Measurements from ENCODE around the gene DAAM2. TPM values are rescaled to one million over a fixed set of nuclear protein-coding genes. Genes with fewer than 3 reads are reported as not detected.

The DAAM2 gene
- total RNA-seq, 3 donors from 2014 or later: 16.2 to 59.5 (median 41.3) TPM

DNA sequence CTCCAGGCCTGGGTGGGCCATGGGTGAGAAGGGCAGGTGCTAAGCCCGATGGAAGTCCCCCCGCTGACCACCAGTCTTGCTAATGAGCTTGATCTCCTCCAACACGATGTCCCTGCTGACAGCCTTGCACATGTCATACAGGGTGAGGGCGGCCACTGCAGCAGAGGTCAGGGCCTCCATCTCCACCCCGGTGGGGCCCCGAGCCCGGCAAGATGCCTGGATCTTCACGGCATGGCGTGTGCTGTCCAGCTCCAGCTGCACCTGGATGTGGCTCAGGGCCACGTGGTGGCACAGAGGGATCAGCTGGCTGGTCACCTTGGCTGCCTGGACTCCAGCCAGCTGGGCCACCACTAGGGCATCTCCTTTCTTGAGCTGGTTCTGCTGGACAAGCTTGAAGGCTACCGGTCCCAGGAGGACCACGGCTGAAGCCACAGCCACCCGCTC lies 114.2 kb downstream of the DAAM2 start:
- no peaks in the 10 kb centered on the region for H3K27me3 ChIP-seq
- TF ChIP-seq, protein P1, sequence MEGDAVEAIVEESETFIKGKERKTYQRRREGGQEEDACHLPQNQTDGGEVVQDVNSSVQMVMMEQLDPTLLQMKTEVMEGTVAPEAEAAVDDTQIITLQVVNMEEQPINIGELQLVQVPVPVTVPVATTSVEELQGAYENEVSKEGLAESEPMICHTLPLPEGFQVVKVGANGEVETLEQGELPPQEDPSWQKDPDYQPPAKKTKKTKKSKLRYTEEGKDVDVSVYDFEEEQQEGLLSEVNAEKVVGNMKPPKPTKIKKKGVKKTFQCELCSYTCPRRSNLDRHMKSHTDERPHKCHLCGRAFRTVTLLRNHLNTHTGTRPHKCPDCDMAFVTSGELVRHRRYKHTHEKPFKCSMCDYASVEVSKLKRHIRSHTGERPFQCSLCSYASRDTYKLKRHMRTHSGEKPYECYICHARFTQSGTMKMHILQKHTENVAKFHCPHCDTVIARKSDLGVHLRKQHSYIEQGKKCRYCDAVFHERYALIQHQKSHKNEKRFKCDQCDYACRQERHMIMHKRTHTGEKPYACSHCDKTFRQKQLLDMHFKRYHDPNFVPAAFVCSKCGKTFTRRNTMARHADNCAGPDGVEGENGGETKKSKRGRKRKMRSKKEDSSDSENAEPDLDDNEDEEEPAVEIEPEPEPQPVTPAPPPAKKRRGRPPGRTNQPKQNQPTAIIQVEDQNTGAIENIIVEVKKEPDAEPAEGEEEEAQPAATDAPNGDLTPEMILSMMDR (IDR thresholded peaks at IDR 0.05): no peak
- no peak for TF ChIP-seq POLR2AphosphoS5 (IDR thresholded peaks at IDR 0.05)
- TF ChIP-seq POLR2A (IDR thresholded peaks at IDR 0.05): no peak
- no peak overlapping the region for H3K4me3 ChIP-seq
- DNase-seq (ENCODE audit: low spot score in 2 of 2): no peak
- intact Hi-C loops (cut with DNase I; ENCODE audit: low total_unique reads): no loop called here
- H3K27ac ChIP-seq: peak overlapping the region in 1 of 2 donors; percentile 25
- H3K36me3 ChIP-seq: no peaks in the 10 kb centered on the region
- H3K4me1 ChIP-seq: no peaks in the 10 kb centered on the region
- no peaks in the 10 kb centered on the region for H3K9me3 ChIP-seq

DNA sequence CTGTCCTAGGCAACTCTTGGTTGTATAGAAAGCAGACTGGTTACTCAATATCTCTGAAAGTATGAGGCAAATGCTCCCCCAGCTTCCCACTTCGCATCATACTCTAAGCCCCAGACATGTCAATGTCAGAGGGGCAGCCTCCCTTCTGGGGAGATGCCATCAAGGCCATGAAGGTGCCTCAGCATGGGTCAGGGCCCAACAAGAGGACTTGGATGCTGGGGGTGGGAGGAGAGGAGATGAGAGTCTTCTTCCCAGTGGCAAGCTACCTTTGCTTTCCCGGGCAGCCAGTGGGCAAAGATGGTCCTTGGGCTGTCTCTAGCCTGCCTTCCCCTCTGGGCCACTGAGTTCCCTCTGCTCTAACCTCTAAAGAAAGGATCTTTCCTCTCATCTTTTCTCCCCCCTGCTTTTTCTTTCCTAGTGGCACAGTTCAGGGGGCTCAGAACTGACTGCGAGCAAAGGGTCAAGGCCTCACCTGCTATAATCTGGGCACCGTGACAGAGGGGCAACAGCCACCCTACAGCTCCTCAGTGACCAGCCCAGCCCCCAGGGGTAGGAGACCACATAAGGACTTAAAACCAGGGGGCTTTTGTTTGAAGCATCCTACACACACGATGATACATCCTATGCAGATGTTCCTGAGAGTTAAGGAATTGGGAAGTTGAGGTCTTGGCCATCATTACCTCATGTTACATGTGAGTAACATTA lies 115.8 kb downstream of the DAAM2 start:
- no peak overlapping the region for H3K27ac ChIP-seq

DNA sequence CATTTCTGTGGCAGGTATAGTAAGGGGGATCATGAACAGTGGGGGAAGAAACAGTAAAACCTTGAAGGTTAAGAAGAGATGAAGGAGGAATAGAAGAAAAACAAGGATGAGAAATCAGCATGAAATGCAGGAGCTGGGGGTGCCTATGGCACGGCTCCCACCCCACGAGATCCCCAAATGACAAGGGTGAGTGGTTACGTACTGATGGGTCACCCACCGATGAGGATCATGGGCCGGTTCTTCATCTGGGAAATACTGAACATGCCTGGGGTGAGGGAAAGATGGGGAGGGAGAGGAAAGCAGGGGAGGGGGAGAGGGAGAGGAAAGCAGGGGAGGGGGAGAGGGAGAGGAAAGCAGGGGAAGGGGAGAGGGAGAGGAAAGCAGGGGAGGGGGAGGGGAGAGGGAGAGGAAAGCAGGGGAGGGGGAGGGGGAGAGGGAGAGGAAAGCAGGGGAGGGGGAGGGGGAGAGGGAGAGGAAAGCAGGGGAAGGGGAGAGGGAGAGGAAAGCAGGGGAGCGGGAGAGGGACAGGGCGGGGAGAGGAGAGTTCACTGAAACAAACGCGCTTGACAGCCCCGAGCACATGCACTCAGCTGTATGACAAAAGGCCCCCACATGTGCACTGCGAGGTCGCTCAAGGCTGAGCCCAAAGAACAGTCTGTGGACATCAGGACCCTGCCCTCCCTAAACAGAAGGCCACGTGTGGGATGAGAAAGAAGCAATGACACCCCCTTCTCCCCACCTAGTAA lies 116.8 kb downstream of the DAAM2 start:
- intact Hi-C loops (cut with DNase I; ENCODE audit: low total_unique reads): no loop called here
- TF ChIP-seq POLR2A (IDR thresholded peaks at IDR 0.05) (no peak), POLR2AphosphoS5 (IDR thresholded peaks at IDR 0.05) (no peak)
- TF ChIP-seq, protein P1 (IDR thresholded peaks at IDR 0.05): no peak
- no peak overlapping the region for H3K27ac ChIP-seq
- no peaks in the 10 kb centered on the region for H3K36me3 ChIP-seq
- H3K4me1 ChIP-seq: no peaks in the 10 kb centered on the region
- DNase-seq (ENCODE audit: low spot score in 2 of 2): no peak
- no peak overlapping the region for H3K4me3 ChIP-seq
- H3K27me3 ChIP-seq: no peaks in the 10 kb centered on the region
- no peaks in the 10 kb centered on the region for H3K9me3 ChIP-seq

More for the DNA sequence above, 115.8 kb downstream of the DAAM2 start:
- H3K36me3 ChIP-seq: no peaks in the 10 kb centered on the region
- no peaks in the 10 kb centered on the region for H3K9me3 ChIP-seq
- no peak for TF ChIP-seq POLR2A (IDR thresholded peaks at IDR 0.05)
- no peak for TF ChIP-seq POLR2AphosphoS5 (IDR thresholded peaks at IDR 0.05)
- TF ChIP-seq, protein P1 (IDR thresholded peaks at IDR 0.05): no peak
- H3K27me3 ChIP-seq: no peaks in the 10 kb centered on the region
- intact Hi-C loops (cut with DNase I; ENCODE audit: low total_unique reads): no loop called here
- no peaks in the 10 kb centered on the region for H3K4me1 ChIP-seq
- H3K4me3 ChIP-seq: no peak overlapping the region
- DNase-seq (ENCODE audit: low spot score in 2 of 2): no peak

DNA sequence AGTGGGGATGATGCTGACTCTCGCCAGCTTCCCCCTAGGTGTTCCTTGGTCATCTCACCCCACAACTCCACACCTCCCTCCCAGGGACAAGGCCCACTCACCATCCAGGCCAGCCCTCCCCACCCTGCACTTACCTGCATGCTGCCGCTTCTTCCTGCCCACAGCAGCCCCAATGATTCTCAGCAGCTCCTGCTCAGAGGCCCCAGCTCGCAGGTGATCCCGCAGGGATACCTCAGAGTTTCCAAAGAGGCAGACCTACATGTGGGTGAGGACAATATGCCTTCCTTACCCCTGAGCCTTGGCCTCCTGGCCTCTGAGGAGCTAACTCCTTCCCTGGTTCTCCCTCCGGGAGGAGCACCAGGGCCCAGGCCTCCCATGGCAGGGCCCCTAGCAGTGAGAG lies 117.5 kb downstream of the DAAM2 start:
- intact Hi-C loops (cut with DNase I; ENCODE audit: low total_unique reads): no loop called here
- Histone ChIP-seq H3K36me3 (no peaks in the 10 kb centered on the region), H3K27me3 (no peaks in the 10 kb centered on the region), H3K27ac (no peak overlapping the region), H3K4me3 (no peak overlapping the region), H3K4me1 (no peaks in the 10 kb centered on the region), H3K9me3 (no peaks in the 10 kb centered on the region)
- no peak for DNase-seq (ENCODE audit: low spot score in 2 of 2)
- TF ChIP-seq, protein P1 (IDR thresholded peaks at IDR 0.05): no peak
- no peak for TF ChIP-seq POLR2A (IDR thresholded peaks at IDR 0.05)
- TF ChIP-seq POLR2AphosphoS5 (IDR thresholded peaks at IDR 0.05): no peak

DNA sequence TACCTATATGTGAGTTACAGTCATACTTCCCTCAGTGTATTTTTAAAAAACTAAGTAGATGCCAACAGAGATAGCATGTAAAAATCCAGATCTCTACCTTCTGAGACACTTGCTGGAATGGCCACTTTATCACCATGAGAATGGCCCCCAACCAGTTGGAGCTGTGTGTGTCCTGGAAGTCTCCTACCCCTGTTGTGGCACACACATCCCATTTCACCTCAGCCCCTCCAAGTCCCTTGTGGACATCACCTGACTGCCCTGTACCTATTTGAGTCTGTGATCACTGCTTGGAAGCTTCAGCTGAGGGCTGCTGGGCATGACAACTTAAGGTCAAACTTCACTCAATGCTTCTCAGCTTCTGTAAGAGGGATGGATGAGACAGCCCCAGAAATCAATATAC lies 118.0 kb downstream of the DAAM2 start:
- Histone ChIP-seq H3K27me3 (no peaks in the 10 kb centered on the region), H3K27ac (no peak overlapping the region), H3K36me3 (no peaks in the 10 kb centered on the region), H3K9me3 (no peaks in the 10 kb centered on the region), H3K4me3 (no peak overlapping the region), H3K4me1 (no peaks in the 10 kb centered on the region)
- DNase-seq (ENCODE audit: low spot score in 2 of 2): no peak
- TF ChIP-seq, protein P1 (IDR thresholded peaks at IDR 0.05): no peak
- TF ChIP-seq POLR2A (IDR thresholded peaks at IDR 0.05) (no peak), POLR2AphosphoS5 (IDR thresholded peaks at IDR 0.05) (no peak)
- intact Hi-C loops (cut with DNase I; ENCODE audit: low total_unique reads): no loop called here

All from breast epithelium (tissue), 4 donors.